CD1c-positive myeloid dendritic cell (primary cell): ENCODE results near the gene NTN4.
"Not testable (repeated sequence)": the region's sequence is repeated elsewhere in the genome, so short reads cannot be mapped to it uniquely, and the experiment has no call there.

ENCODE experiments used
- DNase-seq: peaks from one replicate; pipeline ENCODE4 v3.0.0-alpha.2; 2016; ENCODE audit errors: extremely low spot score

Gene NTN4

GRCh38 chr12:95790033-95790916 is at the start of gene NTN4:
Gene NTN4, minus strand, starts transcription at chr12:95790764. Its CDS starts 455 bp downstream, at chr12:95790309.
- DNase-seq = peak; percentile 39

- no peak for DNase-seq
Observed at GRCh38 chr12:95838125-95838524, 47.6 kb upstream of the NTN4 start.

GRCh38 chr12:95837240-95838038 is 46.9 kb upstream of the NTN4 start:
- no peak for DNase-seq

GRCh38 chr12:95836630-95837239 is 46.2 kb upstream of the NTN4 start:
- no peak for DNase-seq

- no peak for DNase-seq
Observed at GRCh38 chr12:95836185-95836609, 45.6 kb upstream of the NTN4 start.

GRCh38 chr12:95834572-95834971 is 44.0 kb upstream of the NTN4 start:
- no peak for DNase-seq

DNA sequence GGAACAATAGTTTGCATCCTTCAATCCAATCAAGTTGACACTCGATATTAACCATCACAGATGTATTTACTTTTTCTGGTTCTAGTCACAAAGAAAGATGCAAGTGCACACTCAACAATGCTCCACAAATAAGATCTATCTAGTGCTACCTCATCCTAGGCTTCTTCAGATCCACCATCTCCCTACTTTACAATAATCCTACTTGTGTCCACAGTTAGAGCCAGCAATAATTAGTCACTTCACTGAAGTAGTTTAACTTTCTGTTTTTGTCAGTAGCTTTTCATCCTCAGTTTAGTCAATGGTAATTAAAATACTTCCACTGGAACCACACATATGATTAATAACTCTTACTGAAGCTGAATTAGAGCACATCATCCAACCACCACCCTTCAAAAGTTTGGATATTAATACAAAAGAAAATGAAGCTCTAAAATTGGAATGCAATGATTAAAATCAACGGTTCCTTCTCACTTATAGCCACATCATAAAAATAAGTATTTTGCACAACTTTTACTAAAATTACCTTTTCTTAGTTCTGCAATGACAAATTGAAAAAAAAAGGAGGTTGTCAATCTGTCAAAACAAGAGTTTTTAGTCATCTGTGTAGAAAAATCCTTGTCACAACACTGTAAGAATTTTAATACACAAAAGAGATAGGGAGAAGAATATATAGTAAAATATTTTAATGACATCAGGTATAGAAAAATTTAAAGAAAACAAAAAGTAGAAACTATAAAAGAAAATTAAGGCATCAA is 39.9 kb upstream of the NTN4 start:
- no peak for DNase-seq

DNA sequence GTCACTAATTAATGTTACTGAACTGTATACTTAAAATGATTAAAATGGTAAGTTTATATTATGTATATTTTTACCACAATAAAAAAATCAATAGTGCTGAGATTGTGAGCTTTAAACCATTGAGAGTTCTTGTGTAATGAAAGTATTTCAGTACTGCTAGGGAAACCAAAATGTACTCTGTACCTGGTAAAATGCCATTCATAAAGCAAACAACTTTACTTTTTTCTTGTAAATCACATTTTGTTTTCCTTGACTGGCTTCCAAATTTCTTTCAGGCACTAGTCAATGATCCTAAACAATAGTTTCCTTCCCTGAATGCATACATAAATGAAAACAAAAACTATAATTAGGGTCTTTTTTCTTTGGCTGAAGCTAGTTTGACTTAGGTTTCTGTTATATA is 38.8 kb upstream of the NTN4 start:
- no peak for DNase-seq

- DNase-seq = peak; percentile 21
Observed at GRCh38 chr12:95820096-95820703, 29.6 kb upstream of the NTN4 start.

DNA sequence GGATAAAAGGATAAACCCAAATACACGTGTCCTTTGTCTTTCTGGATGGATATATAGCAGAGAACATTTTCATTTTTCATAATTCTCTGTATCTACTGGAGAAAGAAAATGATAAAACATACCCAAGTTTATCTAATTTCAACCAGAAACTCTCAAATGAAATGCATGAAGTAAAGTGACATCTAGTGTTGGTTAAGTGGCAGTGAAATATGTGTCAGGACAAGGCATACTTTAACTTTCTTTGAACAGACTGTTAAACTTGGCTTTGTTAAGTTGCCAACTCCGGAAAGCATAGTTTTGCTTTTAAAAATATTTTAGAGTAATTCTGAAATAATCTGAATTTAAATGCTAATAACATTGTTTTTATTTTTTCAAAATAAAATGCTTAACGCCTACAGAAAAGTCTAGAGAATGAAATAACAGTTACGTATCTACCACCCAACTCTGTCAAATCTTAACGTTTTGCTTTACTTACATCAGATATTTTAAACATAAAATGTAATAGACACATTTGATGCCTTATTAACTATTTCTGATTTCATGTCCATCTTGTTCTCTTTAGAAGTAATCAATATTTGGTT is 25.2 kb upstream of the NTN4 start:
- DNase-seq = no peak

GRCh38 chr12:95812155-95812554 is 21.6 kb upstream of the NTN4 start:
- not testable (repeated sequence) for DNase-seq

- DNase-seq = no peak
Observed at GRCh38 chr12:95810411-95810810, 19.8 kb upstream of the NTN4 start.

DNA sequence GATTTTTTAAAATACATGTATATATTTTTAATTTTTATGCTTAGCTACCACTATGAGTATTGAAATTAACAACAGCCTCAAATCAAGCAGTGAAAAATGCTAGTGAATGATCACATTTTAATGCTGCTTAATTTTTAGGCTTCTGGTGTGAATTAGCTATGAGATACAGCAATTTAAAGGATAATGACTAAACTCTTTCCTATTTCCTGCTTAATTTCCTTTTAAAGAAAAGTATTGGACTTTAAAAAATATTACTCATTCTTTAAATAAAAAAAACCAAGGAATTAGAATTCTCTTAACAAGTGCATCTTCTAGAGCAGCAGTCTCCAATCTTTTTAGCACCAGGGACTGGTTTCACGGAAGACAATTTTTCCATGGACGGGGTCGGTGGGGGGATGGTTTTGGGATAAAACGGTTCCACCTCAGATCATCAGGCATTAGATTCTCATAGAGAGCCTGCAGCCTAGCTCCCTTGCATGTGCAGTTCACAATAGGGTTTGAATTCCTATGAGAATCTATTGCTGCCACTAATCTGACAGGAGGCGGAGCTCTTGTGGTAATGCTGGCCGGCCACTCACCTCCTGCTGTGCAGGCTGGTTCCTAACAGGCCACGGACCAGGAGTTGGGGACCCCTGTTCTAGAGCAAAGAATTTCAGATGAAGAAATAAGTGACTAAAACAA is 18.6 kb upstream of the NTN4 start:
- DNase-seq = no peak

GRCh38 chr12:95808146-95808545 is 17.6 kb upstream of the NTN4 start:
- no peak for DNase-seq

DNA sequence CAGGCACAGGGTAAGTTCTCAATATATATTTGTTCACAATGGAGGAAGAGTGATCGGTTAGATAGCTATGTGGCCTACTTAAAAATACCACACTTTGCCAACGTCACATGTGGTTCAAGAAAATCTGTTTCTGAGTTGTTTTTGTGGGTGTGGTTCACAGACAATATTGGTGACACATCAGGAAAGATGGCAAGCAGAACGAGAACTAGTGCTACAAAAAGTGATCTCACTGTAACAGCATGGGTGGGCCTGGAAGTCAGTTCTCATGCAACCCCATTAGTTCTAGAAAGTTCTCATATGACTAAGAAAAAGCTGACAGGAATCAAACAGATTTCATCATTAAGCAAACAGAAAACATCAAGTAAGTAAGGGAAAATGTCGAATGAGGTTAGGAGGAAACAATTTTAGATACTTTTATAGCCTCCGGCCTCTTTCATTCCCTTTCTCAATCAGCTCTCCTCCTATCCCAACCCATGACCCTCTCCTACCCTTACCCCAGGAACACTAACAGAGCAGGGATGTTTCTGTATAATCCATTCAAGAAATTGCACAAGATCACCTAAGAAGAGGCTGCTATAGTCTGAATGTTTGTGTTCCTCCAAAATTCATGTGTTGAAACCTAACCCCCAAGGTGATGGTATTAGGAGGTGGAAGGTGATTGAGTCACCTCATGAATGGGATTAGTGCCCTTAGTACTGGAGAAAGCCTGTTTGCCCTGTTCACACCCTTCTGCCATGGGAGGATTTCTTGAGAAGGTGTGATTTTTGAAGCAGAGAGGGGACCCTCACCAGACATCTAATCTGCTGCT is 15.5 kb upstream of the NTN4 start:
- no peak for DNase-seq

GRCh38 chr12:95804291-95804690 is 13.7 kb upstream of the NTN4 start:
- DNase-seq = no peak

DNA sequence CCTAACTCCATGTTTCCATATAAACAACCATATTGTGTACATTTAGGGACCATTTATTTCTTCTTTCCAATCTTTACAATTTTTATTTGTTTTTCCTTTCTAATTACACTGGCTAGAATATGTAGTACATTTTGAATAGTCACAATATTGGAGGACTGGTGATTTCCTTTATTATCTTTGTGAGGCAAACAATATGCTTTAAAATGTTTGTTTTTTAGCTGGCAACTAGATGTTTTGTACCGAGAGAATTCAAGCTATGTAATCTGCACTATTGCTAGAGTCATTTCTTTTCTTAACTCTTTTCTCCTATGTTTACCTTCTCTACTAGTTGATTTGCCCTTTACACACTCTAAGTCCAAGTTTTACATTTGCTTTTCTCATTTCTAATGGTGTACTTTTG is 13.3 kb upstream of the NTN4 start:
- no peak for DNase-seq

DNA sequence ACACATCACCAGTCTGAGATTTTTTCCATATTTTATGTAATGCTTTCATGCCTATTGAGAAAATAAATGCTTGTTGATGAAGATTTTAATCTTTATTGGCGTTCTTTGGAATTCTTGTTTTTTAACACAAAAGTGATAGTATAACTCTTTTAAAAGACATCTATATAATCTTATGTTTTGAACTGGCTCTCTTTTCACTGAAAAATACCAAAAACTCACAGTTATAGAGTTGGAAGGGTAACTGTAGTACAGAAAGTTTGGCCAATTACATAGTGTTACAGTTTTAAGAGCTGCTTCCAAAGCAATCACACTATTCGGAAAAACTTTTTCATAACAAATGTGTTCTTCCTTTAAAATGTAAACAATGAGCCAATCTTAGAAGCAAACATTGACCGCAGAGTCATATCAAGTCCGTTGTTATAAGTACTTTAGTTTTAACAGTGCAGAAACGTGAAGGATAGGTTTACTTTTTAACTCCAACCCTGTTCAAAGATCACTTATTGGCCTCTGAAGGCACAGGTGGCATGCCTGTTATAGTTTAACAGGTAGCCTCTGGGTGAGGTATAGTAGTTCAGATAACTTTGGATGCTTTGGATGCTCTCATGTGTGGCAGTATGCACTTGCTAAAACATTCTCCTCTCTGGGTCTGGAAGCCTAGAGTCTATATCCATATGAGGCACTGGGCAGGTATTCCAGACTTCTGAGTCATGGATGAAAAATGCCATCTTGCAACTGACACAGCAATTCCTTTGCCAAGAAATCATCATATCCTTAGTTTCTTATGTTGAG is 12.1 kb upstream of the NTN4 start:
- no peak for DNase-seq

- no peak for DNase-seq
Observed at GRCh38 chr12:95796982-95797289, 6.4 kb upstream of the NTN4 start.
